GM19438 (cell line): ENCODE data around the gene ZNF213.
A peak's percentile ranks its signal among the peaks of the same experiment; 100 is the strongest.
"Not testable (repeated sequence)": the region's sequence is repeated elsewhere in the genome, so short reads cannot be mapped to it uniquely, and the experiment has no call there.

Experiments used
- ATAC-seq: cut with Tn5 transposase; IDR thresholded peaks from one replicate; pipeline ENCODE4 v1.9.1; 2021; ENCODE audit warnings: low read depth; ENCODE audit not compliant: unreplicated experiment

ZNF213 gene

GRCh38 chr16:3123986-3124886, 10.6 kb upstream of the ZNF213 start:
- peak; percentile 89 for ATAC-seq

- no peak for ATAC-seq
Measured at GRCh38 chr16:3127745-3128144, 7.1 kb upstream of the ZNF213 start.

- no peak for ATAC-seq
Measured at GRCh38 chr16:3129137-3130131, 5.4 kb upstream of the ZNF213 start.

GRCh38 chr16:3131755-3132377, 3.0 kb upstream of the ZNF213 start:
- no peak for ATAC-seq

- ATAC-seq: no peak
Measured at GRCh38 chr16:3133844-3134243, 985 bp upstream of the ZNF213 start.

GRCh38 chr16:3135126-3135715, 392 bp downstream of the ZNF213 start:
- ATAC-seq: peak; percentile 26

- no peak for ATAC-seq
Measured at GRCh38 chr16:3137267-3137666, 2.4 kb downstream of the ZNF213 start.

- no peak for ATAC-seq
Measured at GRCh38 chr16:3138342-3138741, 3.5 kb downstream of the ZNF213 start.

GRCh38 chr16:3138823-3139426, 4.1 kb downstream of the ZNF213 start:
- ATAC-seq: no peak

- ATAC-seq: not testable (repeated sequence)
Measured at GRCh38 chr16:3139561-3139960, 4.7 kb downstream of the ZNF213 start.

- no peak for ATAC-seq
Measured at GRCh38 chr16:3140603-3141427, 6.0 kb downstream of the ZNF213 start.

GRCh38 chr16:3141781-3142311, 7.0 kb downstream of the ZNF213 start:
- ATAC-seq: no peak

- ATAC-seq: no peak
Measured at GRCh38 chr16:3142327-3142726, 7.5 kb downstream of the ZNF213 start.

- no peak for ATAC-seq
Measured at GRCh38 chr16:3142770-3143169, 7.9 kb downstream of the ZNF213 start.

- no peak for ATAC-seq
Measured at GRCh38 chr16:3143189-3143588, 8.4 kb downstream of the ZNF213 start.

- ATAC-seq: no peak
Measured at GRCh38 chr16:3143598-3144320, 8.9 kb downstream of the ZNF213 start.

- no peak for ATAC-seq
Measured at GRCh38 chr16:3144321-3144983, 9.6 kb downstream of the ZNF213 start.

- ATAC-seq: no peak
Measured at GRCh38 chr16:3145151-3145550, 10.3 kb downstream of the ZNF213 start.
